ENCODE results near the gene M1AP.

- no peak for TF ChIP-seq CTCF (IDR thresholded peaks at IDR 0.05)
- TF ChIP-seq POLR2A (IDR thresholded peaks at IDR 0.05): no peak
- TF ChIP-seq EP300 (IDR thresholded peaks at IDR 0.05): no peak
These were observed 66.7 kb downstream of the M1AP start for GRCh38 chr2:74581463-74581862.
